Left kidney (tissue), 2 donors: ENCODE results near the gene CAMK2D. TPM values are rescaled to one million over a fixed set of nuclear protein-coding genes. Genes with fewer than 3 reads are reported as not detected.

ENCODE experiments used
- DNase-seq: peaks from one replicate; pipeline ENCODE4 v3.0.0-alpha.2; 2013
- polyA plus RNA-seq: library from polyadenylated mRNA; unstranded; fragments of 120-200 nt; gene quantifications from one replicate; pipeline ENCODE4 v1.2.1, GENCODE V29; 2013; ENCODE audit not compliant: insufficient read length

Gene CAMK2D
- polyA plus RNA-seq, 1 donor, result 89.0 TPM

- no peak for DNase-seq
Measured at GRCh38 chr4:113566015-113566795, 195.3 kb downstream of the CAMK2D start.

DNA sequence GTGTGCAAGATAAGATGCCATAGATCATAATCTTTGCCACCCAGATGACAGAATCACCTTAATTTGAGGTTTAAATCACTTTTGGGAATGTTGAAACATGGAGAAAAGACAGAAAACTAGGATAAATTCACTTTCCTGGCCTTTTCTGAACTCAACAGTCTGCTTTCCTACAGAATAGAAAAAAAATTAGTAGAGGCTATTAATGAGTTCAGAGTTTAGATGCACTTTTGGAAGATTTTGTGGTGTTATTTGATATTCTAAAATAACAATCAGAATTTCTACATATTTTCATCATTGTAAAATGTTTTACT lies 195.9 kb downstream of the CAMK2D start:
- DNase-seq, result no peak

DNA sequence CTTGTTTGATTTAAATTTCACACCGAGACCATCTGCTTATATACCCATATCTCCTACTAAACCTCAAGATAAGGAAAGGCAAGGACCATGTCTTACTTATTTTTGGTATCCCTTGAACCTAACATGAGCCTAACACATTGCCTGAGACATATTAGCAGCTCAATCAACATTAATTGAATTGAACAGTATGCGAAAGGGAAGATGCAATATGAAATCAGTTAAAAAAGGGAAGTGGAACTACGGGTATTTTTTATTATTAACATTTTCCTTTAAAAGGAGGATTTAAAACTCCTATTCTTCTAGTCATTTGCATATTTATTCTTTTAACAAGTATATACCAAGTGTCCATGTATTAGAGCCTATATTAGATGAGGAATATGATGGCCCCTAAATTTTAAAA lies 197.0 kb downstream of the CAMK2D start:
- no peak for DNase-seq

GRCh38 chr4:113563691-113564378 lies 197.7 kb downstream of the CAMK2D start:
- no peak for DNase-seq

GRCh38 chr4:113561758-113562157 lies 199.8 kb downstream of the CAMK2D start:
- DNase-seq, result no peak

DNA sequence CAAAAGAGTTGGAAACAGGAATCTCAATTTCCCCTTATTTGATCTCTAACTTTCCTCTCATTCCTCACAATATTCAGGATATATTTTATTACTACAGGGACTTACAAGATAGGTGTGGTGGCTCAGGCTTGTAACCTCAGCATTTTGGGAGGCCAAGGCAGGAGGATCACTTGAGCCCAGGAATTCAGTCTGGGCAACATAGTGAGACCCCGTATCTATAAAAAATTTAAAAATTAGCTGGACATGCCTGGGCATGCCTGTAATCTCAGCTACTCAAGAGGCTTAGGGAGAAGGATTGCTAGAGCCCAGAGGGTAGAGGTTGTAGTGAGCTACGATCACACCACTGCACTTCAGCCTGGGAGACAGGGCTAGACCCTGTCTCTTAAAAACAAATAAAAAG lies 200.4 kb downstream of the CAMK2D start:
- no peak for DNase-seq

- DNase-seq, result no peak
Measured at GRCh38 chr4:113560579-113560978, 201.0 kb downstream of the CAMK2D start.

- no peak for DNase-seq
Measured at GRCh38 chr4:113559947-113560346, 201.6 kb downstream of the CAMK2D start.

DNA sequence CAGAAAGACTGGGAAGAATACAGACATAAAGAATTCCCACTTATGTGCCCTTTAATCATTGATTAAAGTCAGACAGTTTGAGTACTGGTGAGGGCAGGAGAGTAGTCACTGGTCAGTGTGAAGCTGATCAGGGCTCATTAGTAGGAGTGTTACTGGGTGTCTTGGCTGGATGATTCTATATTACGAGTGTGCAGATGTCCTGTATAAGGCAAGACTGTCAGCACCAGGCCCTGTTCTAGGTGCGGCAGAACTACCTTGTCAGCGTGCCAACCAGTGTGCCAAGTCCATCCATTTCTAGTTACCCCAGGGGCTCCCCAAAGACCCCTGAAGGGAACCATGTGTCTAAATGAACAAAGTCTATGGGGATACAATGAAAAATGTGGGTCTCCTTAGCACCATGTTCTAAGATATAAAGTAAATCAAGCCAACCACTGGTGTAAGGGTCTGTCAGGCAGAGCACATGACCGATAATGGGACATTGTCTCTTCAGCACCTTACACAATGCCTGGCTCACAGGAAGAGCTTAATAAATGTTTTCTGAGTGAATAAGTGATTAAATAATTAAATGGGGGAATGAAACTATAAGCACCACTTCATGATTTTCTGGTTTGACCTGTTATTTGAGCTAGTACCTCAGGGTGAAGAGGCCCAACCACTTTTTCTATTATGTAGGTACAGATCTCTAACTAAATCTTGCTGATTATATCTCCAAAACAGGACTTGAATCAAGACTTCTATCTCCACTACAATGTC lies 205.0 kb downstream of the CAMK2D start:
- DNase-seq, result no peak

DNA sequence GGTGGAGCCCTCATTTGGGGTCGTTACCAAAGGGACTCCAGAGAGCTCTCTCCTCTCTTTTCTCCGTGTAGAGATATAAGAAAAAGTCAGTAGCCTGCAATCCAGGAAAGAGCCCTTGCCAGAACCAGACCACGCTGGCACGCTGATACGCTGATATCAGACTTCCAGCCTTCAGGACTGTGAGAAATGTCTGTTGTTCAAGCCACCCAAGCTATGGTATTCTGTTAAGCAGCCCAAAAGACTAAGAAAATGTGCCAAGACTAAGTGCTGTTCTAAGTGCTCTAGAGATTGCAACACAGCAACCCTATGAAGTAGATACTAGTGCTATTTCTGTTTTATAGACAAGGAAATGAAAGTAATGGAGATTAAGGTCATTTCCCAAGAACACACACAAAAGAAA lies 205.7 kb downstream of the CAMK2D start:
- no peak for DNase-seq

DNA sequence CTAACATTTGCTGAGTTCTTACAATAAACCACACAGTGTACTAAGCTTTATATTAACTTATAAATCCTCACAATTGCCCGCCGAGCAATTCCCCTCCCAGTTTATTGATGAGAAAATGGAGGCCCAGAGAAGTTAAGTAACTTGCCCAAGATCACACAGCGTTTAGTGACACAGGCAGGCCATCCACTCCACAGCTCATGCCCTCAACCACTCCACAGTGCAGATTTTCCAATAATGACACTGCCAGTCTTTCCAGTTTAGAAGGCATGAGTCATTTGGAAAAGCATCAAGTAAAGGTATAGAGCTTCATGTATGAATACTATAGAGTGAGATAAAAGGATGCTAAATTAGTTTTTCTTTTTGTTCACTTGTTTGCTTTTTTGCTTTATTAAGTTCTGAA lies 208.5 kb downstream of the CAMK2D start:
- no peak for DNase-seq

DNA sequence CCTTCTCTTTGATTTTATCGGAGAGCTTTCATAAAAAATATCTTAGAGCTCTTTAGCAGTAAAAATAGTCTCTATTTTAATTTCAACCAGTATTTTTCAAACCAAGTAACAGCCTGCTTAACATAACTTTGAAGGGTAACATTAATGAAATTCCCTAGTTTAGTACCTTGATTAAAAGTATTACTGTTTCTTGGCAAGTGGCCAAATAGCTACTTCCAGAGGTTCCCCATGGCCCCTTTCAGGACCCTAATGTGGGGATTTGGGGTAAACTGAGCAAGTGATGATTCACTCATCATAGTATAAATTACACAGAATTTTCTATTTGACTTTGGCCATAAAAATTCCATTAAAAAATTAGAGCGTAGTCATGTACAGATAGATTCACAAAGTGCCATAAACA lies 211.0 kb downstream of the CAMK2D start:
- no peak for DNase-seq

GRCh38 chr4:113548303-113548702 lies 213.2 kb downstream of the CAMK2D start:
- no peak for DNase-seq

- DNase-seq, result peak; percentile 88
Measured at GRCh38 chr4:113547487-113548042, 214.0 kb downstream of the CAMK2D start.

- no peak for DNase-seq
Measured at GRCh38 chr4:113541933-113542332, 219.6 kb downstream of the CAMK2D start.

DNA sequence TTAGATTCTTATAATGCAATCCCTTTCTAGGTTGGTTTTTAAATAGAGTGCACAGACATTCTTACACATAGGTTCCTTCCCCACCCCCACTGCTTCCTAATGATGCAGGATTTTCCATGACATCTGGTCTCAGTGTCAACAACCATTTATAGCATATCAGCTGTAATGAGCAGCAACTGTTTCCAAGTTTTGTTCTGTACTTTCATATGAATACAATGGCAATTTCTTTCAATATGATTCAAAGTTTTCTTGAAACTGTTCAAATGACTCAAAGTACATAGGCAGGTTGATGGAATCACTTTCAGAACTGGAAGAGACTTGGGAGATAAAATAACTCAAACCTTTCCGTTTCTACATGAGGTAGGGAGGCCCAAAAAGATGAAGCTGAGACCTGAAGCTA lies 220.7 kb downstream of the CAMK2D start:
- no peak for DNase-seq

DNA sequence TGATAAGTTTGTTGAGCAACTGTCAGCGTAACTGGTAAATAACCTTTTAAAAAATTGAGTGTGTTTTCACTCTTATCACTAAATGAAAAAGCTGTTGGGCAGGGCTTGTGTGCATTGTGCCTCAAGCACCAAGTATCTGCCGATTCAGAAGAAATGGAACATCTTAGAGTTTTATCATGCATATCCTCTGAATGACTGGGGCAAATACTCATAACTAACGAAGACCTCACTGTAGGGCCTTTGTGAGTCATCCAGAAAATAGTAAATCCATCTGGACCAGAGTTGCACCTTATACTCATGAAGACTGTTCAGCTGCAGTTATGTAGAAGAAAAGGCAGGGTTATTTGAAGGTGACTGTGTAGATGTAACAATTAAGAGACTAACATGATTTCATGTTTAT lies 222.1 kb downstream of the CAMK2D start:
- no peak for DNase-seq

- no peak for DNase-seq
Measured at GRCh38 chr4:113537628-113538027, 223.9 kb downstream of the CAMK2D start.

GRCh38 chr4:113537203-113537602 lies 224.3 kb downstream of the CAMK2D start:
- DNase-seq, result no peak

- DNase-seq, result no peak
Measured at GRCh38 chr4:113534711-113535110, 226.8 kb downstream of the CAMK2D start.

- no peak for DNase-seq
Measured at GRCh38 chr4:113531572-113531971, 230.0 kb downstream of the CAMK2D start.

DNA sequence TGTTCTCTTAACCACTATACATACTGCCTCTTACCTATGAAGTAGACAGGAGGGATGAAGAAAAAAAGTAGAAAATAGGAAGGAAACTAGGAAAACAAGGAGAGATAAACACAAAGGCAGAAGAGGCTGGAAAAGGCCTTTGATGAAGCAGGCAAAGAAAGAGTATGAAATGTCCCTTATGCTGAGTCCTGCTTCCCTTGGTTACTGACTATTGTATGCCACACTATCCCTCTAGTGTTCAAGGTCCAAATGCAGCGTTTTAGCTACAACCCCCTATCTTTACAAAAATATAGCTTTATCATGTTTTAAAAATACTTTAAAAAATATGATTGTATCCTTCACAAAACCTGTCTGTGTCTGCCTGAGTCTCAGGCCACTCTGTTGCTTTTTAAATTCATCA lies 233.1 kb downstream of the CAMK2D start:
- DNase-seq, result no peak

DNA sequence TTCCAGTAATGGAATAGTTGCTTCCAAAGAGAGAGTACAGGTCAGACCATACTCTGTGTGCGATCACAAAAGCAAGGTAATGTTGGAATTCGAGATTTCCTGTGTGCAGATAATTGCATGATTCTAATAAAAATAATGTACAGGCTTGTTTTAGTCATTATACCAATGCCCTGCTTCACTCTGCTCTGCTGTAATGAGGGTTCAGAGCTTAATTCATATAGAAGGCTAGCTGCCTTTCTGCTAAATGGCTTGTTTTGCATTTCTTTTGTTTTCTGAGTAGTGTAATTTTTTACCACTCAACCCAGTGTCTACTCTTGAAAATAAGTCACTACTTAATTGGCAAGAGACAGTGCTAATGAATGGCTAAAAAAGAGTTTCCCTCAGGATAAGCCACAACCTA lies 236.0 kb downstream of the CAMK2D start:
- DNase-seq, result no peak
